K562 (cell line): ENCODE results near the gene ACSBG1. TPM values are rescaled to one million over a fixed set of nuclear protein-coding genes. Genes with fewer than 3 reads are reported as not detected.

ENCODE experiments used
- BMI1 ChIP-seq: fragments of 150-350 bp; IDR thresholded peaks from 2 replicates; pipeline ENCODE4 v1.6.1; 2014; ENCODE audit warnings: low read length
- DLX4 ChIP-seq: fragments of 250-450 bp; sonication (Bioruptor Pico); IDR thresholded peaks from 2 replicates; pipeline ENCODE4 v1.6.1; 2021; ENCODE audit warnings: mild to moderate bottlenecking
- ELK1 ChIP-seq: sonication (generic); formaldehyde crosslinking; IDR thresholded peaks from 2 replicates; pipeline ENCODE4 v1.8.1; 2022; ENCODE audit warnings: missing genetic modification reagents
- ILK ChIP-seq: fragments of 450-650 bp; IDR thresholded peaks from 2 replicates; pipeline ENCODE4 v1.6.1; 2016; ENCODE audit warnings: missing genetic modification characterization, low read depth, mild to moderate bottlenecking, missing compliant biosample characterization, moderate library complexity, borderline replicate concordance
- MBD1 ChIP-seq: fragments of 250-450 bp; sonication (Bioruptor Pico); IDR thresholded peaks from 2 replicates; pipeline ENCODE4 v1.8.0; 2022; ENCODE audit warnings: inconsistent platforms
- MEF2A ChIP-seq: IDR thresholded peaks from 2 replicates; pipeline ENCODE4 v1.6.1; 2011; ENCODE audit warnings: low read depth, mild to moderate bottlenecking, low read length, moderate library complexity; ENCODE audit not compliant: control insufficient read depth
- NFATC3 ChIP-seq: fragments of 450-650 bp; IDR thresholded peaks from 2 replicates; pipeline ENCODE4 v1.6.1; 2017; ENCODE audit warnings: mild to moderate bottlenecking
- PCBP2 ChIP-seq: fragments of 200-400 bp; formaldehyde crosslinking; IDR thresholded peaks from 2 replicates; pipeline ENCODE4 v1.6.1; 2018; ENCODE audit warnings: low read length, low read depth, mild to moderate bottlenecking, moderate library complexity; ENCODE audit not compliant: poor library complexity, severe bottlenecking
- PHB ChIP-seq: fragments of 250-450 bp; sonication (Bioruptor Pico); IDR thresholded peaks from 2 replicates; pipeline ENCODE4 v1.5.0; 2021
- RAD51 ChIP-seq: fragments of 450-650 bp; IDR thresholded peaks from 2 replicates; pipeline ENCODE4 v1.7.1; 2016; ENCODE audit warnings: low read depth, mild to moderate bottlenecking, borderline replicate concordance
- RBBP5 ChIP-seq: fragments of 200-600 bp; sonication (generic); IDR thresholded peaks from 2 replicates; pipeline ENCODE4 v1.6.1; 2012; ENCODE audit warnings: borderline replicate concordance, mild to moderate bottlenecking, low read length, control low read depth, inconsistent platforms; ENCODE audit not compliant: insufficient read depth, poor library complexity, severe bottlenecking
- RERE ChIP-seq: sonication (generic); formaldehyde crosslinking; IDR thresholded peaks from 2 replicates; pipeline ENCODE4 v1.8.0; 2023; ENCODE audit warnings: missing genetic modification reagents, mild to moderate bottlenecking, borderline replicate concordance
- RUNX1 ChIP-seq: sonication (generic); IDR thresholded peaks from 2 replicates; pipeline ENCODE4 v1.6.1; 2016; ENCODE audit warnings: antibody characterized with exemption, low read depth
- SMARCE1 ChIP-seq: fragments of 450-650 bp; IDR thresholded peaks from 2 replicates; pipeline ENCODE4 v1.7.1; 2016; ENCODE audit warnings: mild to moderate bottlenecking
- USF2 ChIP-seq: sonication (generic); formaldehyde crosslinking; IDR thresholded peaks from 2 replicates; pipeline ENCODE4 v1.5.0; 2020; ENCODE audit warnings: missing genetic modification reagents
- ZC3H4 ChIP-seq: sonication (generic); formaldehyde crosslinking; IDR thresholded peaks from 2 replicates; pipeline ENCODE4 v1.9.0; 2021; ENCODE audit warnings: missing genetic modification reagents, borderline replicate concordance
- ZNF197 ChIP-seq: fragments of 200-800 bp; sonication (Bioruptor generic); IDR thresholded peaks from 2 replicates; pipeline ENCODE4 v1.6.1; 2016; ENCODE audit warnings: low read depth, missing genetic modification characterization, missing compliant biosample characterization
- ZNF212 ChIP-seq: fragments of 450-650 bp; formaldehyde crosslinking; IDR thresholded peaks from 2 replicates; pipeline ENCODE4 v1.4.0; 2020; ENCODE audit warnings: mild to moderate bottlenecking
- polyA plus RNA-seq, 8 experiments: library from polyadenylated mRNA; depleted of rRNA in 4 of 8; stranded (reverse) in 5 of 8; unstranded in 3 of 8; fragments of >200 nt; fragmentation: Nextera tagmentation in 2 of 8; fragmentation: Illumina TruSeq in 1 of 8; extraction: Ambion mirVana in 2 of 8; extraction: Trizol in 1 of 8; gene quantifications; 2 replicates each; pipeline versions ENCODE4 v1.2.1 to v1.2.3, GENCODE V29; 2011 to 2014; ENCODE audit warnings: inconsistent platforms in 1 of 8, missing spikeins in 1 of 8
- total RNA-seq, 7 experiments: library from RNA; depleted of rRNA in 6 of 7; stranded (reverse); fragments of >200 nt in 6 of 7; fragmentation: Illumina TruSeq in 2 of 7; extraction: Trizol in 2 of 7; gene quantifications; 2 replicates each; pipeline versions ENCODE4 v1.2.1 to v1.2.3, GENCODE V29; 2011 to 2021; ENCODE audit warnings: low replicate concordance in 1 of 7

Gene ACSBG1
- total and polyA plus RNA-seq, 9 of the 15 experiments (the other 6 are each of a cell fraction or from before 2014, with no cell fraction given), result 0.36 to 6.4 (median 2.5) TPM

- TF ChIP-seq MBD1 (CRISPR knock-in tag), result no peak
- no peak for TF ChIP-seq BMI1
- TF ChIP-seq PCBP2, result no peak
- TF ChIP-seq ILK (tag), result no peak
- no peak for TF ChIP-seq DLX4 (CRISPR knock-in tag)
- 0 out of 2 replicates have a peak, but pooled peaks have one; percentile 41 for TF ChIP-seq ELK1 (CRISPR knock-in tag)
- 0 out of 2 replicates have a peak, but pooled peaks have one; percentile 60 for TF ChIP-seq RERE
- TF ChIP-seq MEF2A, result no peak
- peak; percentile 53 for TF ChIP-seq RBBP5
- TF ChIP-seq USF2 (CRISPR knock-in tag), result no peak
- no peak for TF ChIP-seq RAD51
- 0 out of 2 replicates have a peak, but pooled peaks have one; percentile 35 for TF ChIP-seq SMARCE1
- TF ChIP-seq ZNF212 (CRISPR knock-in tag), result no peak
- no peak for TF ChIP-seq NFATC3
- no peak for TF ChIP-seq ZNF197 (CRISPR knock-in tag)
- no peak for TF ChIP-seq PHB (CRISPR knock-in tag)
- TF ChIP-seq RUNX1, result no peak
- no peak for TF ChIP-seq ZC3H4 (CRISPR knock-in tag)
These were observed 102.9 kb downstream of the ACSBG1 start, which contains the start of gene CIB2 (continued) for GRCh38 chr15:78131295-78132061.
